Loucy (cell line): ENCODE measurements around the gene FMN1.

ENCODE experiments used
- H2AFZ ChIP-seq: fragments of 200-600 bp; sonication (generic); 2 replicates; pipeline ENCODE4 v1.6.0; 2016; ENCODE audit warnings: antibody characterized with exemption, mild to moderate bottlenecking, low read length, moderate library complexity
- H3F3A ChIP-seq: fragments of 200-600 bp; 2 replicates; pipeline ENCODE4 v1.6.0; 2016; ENCODE audit warnings: antibody characterized with exemption, low read depth, mild to moderate bottlenecking
- H3K27me3 ChIP-seq: fragments of 200-600 bp; sonication (generic); 2 replicates; pipeline ENCODE4 v1.6.1; 2014; ENCODE audit warnings: low read length, mild to moderate bottlenecking; ENCODE audit not compliant: insufficient read depth, poor library complexity, severe bottlenecking
- H3K36me3 ChIP-seq: fragments of 200-600 bp; sonication (generic); 2 replicates; pipeline ENCODE4 v1.6.1; 2016; ENCODE audit warnings: low read length; ENCODE audit not compliant: insufficient read depth
- H3K4me1 ChIP-seq: fragments of 200-600 bp; sonication (generic); 2 replicates; pipeline ENCODE4 v1.5.1; 2014; ENCODE audit warnings: low read length, mild to moderate bottlenecking; ENCODE audit not compliant: insufficient read depth, poor library complexity, severe bottlenecking
- H3K4me2 ChIP-seq: fragments of 200-600 bp; sonication (generic); 2 replicates; pipeline ENCODE4 v1.6.0; 2014; ENCODE audit warnings: antibody characterized with exemption, low read length, low read depth, mild to moderate bottlenecking; ENCODE audit not compliant: poor library complexity, severe bottlenecking
- H3K4me3 ChIP-seq: fragments of 200-600 bp; sonication (generic); 2 replicates; pipeline ENCODE4 v1.5.1; 2014; ENCODE audit warnings: low read length, mild to moderate bottlenecking, mixed read lengths; ENCODE audit not compliant: poor library complexity, severe bottlenecking
- H3K79me2 ChIP-seq: fragments of 200-600 bp; sonication (generic); 2 replicates; pipeline ENCODE4 v1.6.1; 2014; ENCODE audit warnings: low read length; ENCODE audit not compliant: insufficient read depth
- H3K9ac ChIP-seq: fragments of 200-600 bp; sonication (generic); 2 replicates; pipeline ENCODE4 v1.6.0; 2014; ENCODE audit warnings: mild to moderate bottlenecking, low read depth, low read length, moderate library complexity; ENCODE audit not compliant: poor library complexity, severe bottlenecking
- H3K9me2 ChIP-seq: fragments of 200-600 bp; sonication (generic); replicated peaks from 2 replicates; pipeline ENCODE4 v1.6.1; 2016; ENCODE audit warnings: low read depth, low read length, mixed read lengths
- H3K9me3 ChIP-seq: fragments of 200-600 bp; sonication (generic); 2 replicates; pipeline ENCODE4 v1.6.1; 2014; ENCODE audit warnings: mild to moderate bottlenecking, antibody characterized with exemption, low read length, low read depth; ENCODE audit not compliant: insufficient read depth
- H4K20me1 ChIP-seq: fragments of 200-600 bp; sonication (generic); 2 replicates; pipeline ENCODE4 v1.6.0; 2014; ENCODE audit warnings: antibody characterized with exemption, low read length, mild to moderate bottlenecking; ENCODE audit not compliant: insufficient read depth, poor library complexity, severe bottlenecking
- CTCF ChIP-seq: fragments of 200-600 bp; sonication (generic); conservative IDR thresholded peaks from 2 replicates; pipeline ENCODE4 v1.5.1; 2014; ENCODE audit warnings: mild to moderate bottlenecking, antibody characterized with exemption, low read length
- EZH2phosphoT487 ChIP-seq: fragments of 200-600 bp; IDR thresholded peaks from 2 replicates; pipeline ENCODE4 v1.6.1; 2018; ENCODE audit warnings: antibody characterized with exemption, mild to moderate bottlenecking, moderate library complexity, borderline replicate concordance

The FMN1 gene

DNA sequence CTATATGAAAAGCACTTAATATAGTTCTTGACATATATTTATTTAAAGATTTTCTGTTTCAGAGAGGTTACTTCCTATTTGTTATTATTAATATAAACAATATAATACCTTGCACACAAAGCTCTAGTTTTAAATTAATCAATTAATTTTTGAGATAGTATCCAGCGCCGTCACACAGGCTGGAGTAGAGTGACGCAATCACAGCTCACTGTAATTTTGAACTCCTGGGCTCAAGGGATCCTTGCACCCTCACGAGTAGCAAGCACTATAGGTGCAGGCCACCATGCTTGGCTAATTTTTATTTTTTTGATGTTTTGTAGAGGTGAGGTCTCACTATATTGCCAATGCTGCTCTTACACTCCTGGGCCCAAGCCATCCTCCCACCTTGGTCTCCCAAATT is 267.4 kb downstream of the FMN1 start:
- TF ChIP-seq CTCF (no peak), EZH2phosphoT487 (no peak)
- H3K9me3 ChIP-seq: no peaks in the 10 kb centered on the region
- no peak overlapping the region for H3K4me3 ChIP-seq
- H3K9me2 ChIP-seq: no peaks in the 10 kb centered on the region
- no peak overlapping the region for H3K9ac ChIP-seq
- H3K27me3 ChIP-seq: no peaks in the 10 kb centered on the region
- H3K79me2 ChIP-seq: no peaks in the 10 kb centered on the region
- H3K4me1 ChIP-seq: no peaks in the 10 kb centered on the region
- H3F3A ChIP-seq: no peaks in the 10 kb centered on the region
- peaks cover 3% of the 10 kb centered on the region; the same call in 1 of the 2 replicates for H3K36me3 ChIP-seq
- no peak overlapping the region for H3K4me2 ChIP-seq
- H4K20me1 ChIP-seq: no peaks in the 10 kb centered on the region
- H2AFZ ChIP-seq: no peak overlapping the region

GRCh38 chr15:32923176-32923575 is 271.3 kb downstream of the FMN1 start:
- Histone ChIP-seq H3K36me3 (peaks cover 5% of the 10 kb centered on the region; the same call in 1 of the 2 replicates), H3K9ac (no peak overlapping the region), H3K27me3 (no peaks in the 10 kb centered on the region), H3F3A (no peaks in the 10 kb centered on the region), H3K4me1 (no peaks in the 10 kb centered on the region), H2AFZ (no peak overlapping the region), H3K4me2 (no peak overlapping the region), H3K79me2 (no peaks in the 10 kb centered on the region), H4K20me1 (no peaks in the 10 kb centered on the region), H3K9me3 (no peaks in the 10 kb centered on the region), H3K9me2 (no peaks in the 10 kb centered on the region), H3K4me3 (no peak overlapping the region)
- no peak for TF ChIP-seq CTCF

DNA sequence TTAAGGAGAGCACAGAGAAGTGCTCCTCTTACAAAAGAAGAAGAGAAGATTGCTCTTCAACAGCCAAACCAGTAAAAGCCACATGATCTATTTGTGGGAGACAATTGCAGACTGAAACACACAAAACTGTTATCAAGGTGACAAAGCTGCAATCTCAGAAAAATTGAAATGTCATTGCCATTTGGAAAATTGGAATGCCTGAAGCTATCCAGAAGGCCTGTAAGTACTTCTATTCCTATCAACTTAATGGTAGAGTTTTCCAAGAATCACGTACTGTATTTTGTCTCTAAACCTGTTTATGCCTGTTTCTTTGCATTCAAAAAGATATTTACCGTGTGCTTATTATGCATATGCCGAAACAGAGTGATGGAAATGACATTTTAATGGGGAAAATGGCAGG is 272.0 kb downstream of the FMN1 start:
- Histone ChIP-seq H3K4me1 (no peaks in the 10 kb centered on the region), H3K36me3 (peaks cover 5% of the 10 kb centered on the region; the same call in 1 of the 2 replicates), H3K9ac (no peak overlapping the region), H4K20me1 (no peaks in the 10 kb centered on the region), H3K79me2 (no peaks in the 10 kb centered on the region), H3K4me2 (no peak overlapping the region), H3K9me3 (no peaks in the 10 kb centered on the region), H2AFZ (no peak overlapping the region), H3K27me3 (no peaks in the 10 kb centered on the region), H3K4me3 (no peak overlapping the region), H3K9me2 (no peaks in the 10 kb centered on the region), H3F3A (no peaks in the 10 kb centered on the region)
- no peak for TF ChIP-seq EZH2phosphoT487
- TF ChIP-seq CTCF: no peak
